ENCODE measurements around the gene IGF1R.

The IGF1R gene

DNA sequence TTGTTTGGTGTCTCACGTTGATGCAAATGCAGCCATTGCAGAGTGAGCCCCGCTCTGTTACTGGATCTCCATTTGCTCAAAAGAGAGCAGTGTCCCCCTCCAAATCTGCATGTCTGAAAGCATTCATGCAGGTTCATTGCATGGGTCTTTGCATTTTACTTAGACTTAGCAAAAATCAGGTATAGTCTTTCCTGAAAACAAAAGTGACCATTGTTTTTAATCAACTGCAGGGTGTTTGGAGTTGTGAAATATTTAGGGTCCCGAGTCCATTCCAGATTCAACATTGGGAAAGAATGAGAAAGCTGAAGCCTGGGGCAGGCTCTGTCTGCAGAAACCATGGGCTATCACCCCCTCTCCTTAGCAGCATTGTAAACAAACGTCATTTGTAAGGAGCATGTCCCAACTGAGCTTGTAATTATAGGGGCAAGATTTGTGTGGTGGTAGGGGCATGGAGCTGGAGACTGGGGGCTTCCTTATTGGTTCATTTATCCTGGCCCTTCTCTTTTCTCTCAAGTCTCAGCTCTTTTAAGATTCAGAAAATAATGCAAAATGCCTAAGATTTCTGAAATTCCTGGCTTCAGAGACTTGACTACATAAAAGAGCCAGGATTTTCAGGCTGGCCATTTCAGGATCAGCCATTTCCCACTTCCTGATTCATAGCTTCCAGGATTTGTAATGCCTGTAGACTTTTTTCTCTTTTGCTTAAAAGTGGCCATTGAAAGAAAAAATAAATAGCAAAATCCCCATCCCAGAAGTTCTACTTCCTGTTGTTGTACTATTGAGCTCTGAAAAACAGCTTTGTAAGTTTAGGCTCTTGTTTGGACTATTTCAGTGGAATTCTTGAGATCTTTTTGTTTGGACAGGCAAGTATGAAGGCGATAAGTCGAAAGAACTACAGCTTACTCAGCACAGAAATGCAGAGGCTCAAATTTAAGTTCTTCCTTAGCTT, 23.0 kb downstream of the IGF1R start:
- no peak for DNase-seq (ENCODE audit: low read depth in 2 of 2)

DNA sequence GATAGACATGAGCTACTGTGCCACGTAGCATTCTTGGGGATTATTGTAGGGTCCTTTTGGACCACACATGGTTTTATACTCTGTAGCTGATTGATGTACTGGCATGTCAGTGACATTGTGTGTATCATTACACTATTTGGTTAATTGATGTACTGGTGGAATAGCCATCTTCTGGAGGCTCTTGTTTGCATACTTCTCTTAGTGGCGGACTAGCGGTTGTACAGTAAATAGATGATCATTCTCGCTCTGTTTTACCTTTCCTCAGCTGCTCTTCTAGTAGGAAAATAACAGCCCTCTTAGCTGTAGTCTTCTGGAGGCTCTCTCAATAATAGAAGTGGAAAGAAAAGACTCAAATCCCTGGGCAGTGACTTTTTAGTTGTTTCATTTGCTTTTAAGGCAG, 24.8 kb downstream of the IGF1R start:
- no peak for DNase-seq (ENCODE audit: low read depth in 2 of 2)

DNA sequence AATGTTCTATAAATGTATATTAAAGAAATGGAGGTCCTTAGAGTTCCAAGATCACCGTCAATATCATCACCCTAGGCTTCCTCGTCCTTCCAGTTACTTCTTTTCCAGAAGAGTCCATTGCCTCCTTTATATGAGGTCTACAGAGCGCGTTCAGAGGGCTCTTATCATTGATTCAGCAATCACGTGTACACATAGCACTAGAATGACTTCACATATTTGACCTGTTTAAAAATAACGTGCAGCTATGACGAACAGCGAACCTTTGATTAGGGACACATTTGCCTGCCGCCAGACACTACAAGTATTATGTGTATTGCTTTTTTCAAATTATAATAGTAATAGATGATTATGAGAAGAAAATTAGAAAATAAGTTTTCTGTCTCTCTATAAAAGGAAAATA, 26.0 kb downstream of the IGF1R start:
- no peak for DNase-seq (ENCODE audit: low read depth in 2 of 2)

DNA sequence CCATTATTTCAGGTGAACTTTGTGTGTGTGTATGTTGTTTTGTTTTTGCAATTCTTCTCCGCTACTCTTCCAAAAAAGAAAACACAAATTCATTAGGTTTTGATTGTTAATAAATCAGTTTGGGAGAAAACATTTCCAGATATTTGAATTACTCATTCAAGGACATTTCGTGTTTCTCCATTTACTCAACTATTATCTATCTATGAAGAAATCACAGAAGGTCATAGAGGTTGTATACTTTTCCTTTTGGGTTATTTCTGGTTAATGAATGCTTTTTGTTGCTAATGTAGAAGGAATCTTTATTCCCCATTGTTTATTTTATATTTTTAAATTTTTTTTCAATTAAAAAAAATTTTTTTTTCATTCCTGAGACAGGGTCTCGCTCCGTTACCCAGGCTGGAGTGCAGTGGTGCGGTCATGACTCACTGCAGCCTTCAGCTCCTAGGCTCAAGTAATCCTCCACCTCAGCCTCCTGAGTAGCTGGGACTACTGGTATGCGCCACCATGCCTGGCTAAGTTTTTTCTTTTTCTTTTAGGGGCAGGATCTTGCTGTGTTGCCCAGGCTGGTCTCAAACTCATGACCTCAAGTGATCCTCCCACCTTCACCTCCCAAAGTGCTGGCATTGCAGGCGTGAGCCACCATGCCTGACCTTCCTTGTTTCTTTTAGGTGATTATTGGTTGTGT, 28.4 kb downstream of the IGF1R start:
- DNase-seq (ENCODE audit: low read depth in 2 of 2), result no peak

DNA sequence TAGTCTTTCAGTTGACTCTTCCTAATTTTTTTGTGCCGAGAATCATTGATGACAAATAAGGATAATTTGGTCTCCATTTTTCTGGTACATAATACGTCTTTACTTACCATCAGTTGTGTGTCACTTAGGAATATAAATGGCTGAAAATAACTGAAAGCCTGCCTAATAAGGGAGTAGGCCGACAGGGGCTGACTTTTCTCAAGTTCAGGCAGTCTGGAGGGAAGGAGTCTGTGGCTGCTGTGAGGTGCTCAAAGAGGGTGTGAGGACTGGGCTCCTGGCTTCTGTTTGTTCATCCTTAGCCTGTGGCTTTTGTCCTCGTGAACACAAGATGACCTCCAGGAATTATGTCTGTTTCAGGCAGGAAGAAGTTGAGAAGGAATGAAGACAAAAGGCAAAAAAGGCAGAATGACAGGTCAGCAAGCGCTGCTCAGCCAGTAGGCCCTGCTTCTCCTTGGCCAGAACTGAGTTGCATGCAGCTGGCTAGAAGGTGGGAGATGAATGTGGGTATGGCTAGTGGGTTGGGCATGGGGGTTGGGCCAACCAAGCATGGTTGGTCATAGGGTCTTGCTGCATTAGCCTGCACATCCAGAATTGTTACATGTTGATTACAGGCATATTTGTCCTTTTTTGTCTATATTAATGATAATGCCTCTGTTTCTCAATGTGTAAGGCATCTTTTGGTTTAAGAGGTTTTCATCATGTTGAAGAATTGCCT, 29.2 kb downstream of the IGF1R start:
- no peak for DNase-seq (ENCODE audit: low read depth in 2 of 2)

DNA sequence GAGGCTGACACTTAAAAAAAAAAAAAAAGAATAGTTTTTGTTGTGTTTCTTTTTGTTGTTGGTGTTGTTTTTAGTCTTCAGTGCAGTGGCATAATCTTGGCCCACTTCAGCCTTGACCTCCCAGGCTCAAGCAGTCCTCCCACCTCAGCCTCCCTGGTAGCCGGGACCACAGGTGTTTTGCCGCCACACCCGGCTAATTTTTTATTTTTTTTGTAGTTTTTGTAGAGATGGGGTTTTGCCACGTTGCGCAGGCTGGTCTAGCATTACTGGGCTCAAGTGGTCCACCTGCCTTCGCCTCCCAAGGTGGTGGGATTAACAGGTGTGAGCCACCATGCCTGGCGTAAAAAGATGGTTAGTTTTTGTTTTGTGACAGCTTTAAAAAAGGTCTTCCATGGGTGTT, 30.1 kb downstream of the IGF1R start:
- no peak for DNase-seq (ENCODE audit: low read depth in 2 of 2)

DNA sequence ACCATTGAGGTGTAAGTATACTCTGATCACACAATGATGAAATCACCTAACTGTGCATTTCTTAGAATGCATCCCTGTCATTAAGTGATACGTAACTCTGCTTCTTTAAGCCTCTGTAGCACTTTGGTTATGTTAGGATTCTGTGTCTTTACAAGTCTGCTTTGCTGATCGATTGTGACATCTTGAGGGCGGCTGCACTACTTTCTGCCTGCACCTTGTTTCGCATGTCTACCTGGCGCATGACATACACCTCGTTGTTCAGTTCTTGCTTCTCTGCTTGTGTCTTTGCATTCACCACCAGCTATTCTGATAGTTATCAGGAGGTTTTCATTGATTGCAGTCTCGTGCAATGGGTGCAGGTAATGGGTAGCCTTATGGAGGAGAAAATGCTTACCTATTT, 32.7 kb downstream of the IGF1R start:
- DNase-seq (ENCODE audit: low read depth in 2 of 2), result no peak

DNA sequence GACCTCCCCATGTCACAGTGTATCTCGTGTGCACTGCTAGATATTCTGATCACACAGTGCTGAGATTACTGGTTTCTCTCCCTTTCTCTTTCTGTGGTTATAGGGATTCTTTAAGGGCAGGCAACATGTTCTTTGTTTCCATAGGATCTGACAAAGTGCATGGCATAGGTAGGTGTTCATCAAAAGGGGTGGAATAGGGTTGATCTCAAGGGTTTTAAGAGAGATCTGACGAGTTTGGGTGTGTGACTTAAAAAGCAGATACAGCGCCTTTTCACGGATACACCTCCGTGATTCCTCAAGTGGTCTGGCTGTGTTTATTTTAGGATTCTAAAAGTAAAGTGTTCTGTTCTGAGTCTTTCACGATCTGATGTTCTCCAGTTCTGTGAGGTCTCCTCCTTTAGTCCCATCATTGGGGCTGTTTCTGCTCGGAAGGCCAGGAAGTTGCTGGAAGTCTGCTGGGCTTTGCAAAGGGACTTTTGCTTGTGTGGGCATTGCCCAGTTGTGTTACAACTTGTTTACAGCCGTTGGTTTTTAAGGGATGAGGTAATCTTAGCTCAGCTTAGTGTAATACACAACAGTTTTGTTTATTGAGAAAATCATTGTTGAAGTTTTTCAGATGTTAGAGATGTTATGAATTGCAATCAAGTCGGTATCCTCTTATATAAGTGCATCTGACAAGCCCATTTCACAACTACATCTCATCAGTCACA, 34.8 kb downstream of the IGF1R start:
- DNase-seq (ENCODE audit: low read depth in 2 of 2), result no peak

DNA sequence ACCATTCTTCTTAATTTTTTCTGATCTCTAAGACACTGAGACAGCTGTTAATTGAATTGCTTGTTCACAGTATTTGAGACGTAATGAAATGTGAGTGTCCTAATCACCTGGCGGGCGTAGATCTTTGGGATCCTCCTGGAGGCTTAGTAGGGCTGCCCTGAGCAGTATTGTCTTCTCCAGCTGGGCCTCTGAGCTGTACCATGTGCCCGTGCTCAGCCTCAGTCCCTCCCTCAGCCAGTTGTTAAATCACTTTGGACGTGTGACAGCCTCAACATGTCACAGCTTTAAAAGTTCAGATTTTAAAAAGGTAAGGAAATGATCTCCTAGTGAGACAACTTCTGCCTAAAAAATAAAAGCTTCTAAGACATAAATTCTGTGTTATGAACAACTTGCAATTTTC, 35.5 kb downstream of the IGF1R start:
- DNase-seq (ENCODE audit: low read depth in 2 of 2), result no peak

DNA sequence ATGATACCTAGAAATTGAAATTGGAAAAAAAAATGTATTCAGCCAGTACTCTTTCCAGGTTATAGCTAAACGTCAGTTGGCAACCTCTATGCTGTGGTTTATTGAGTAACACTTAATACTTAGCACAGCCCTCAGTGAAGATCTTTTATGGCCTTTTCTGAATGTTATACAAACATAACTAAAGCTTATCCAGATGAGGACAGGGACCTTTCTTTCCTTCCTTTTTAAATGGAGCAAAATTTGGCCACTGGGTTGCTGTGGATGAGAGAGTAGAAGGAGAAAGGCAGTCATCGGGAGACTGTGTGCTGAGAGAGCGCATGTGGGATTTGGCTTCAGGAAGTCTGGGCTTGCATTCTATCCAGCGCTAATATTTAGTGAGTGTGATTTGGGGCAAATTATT, 36.1 kb downstream of the IGF1R start:
- DNase-seq (ENCODE audit: low read depth in 2 of 2), result peak; percentile 37 to 48

DNA sequence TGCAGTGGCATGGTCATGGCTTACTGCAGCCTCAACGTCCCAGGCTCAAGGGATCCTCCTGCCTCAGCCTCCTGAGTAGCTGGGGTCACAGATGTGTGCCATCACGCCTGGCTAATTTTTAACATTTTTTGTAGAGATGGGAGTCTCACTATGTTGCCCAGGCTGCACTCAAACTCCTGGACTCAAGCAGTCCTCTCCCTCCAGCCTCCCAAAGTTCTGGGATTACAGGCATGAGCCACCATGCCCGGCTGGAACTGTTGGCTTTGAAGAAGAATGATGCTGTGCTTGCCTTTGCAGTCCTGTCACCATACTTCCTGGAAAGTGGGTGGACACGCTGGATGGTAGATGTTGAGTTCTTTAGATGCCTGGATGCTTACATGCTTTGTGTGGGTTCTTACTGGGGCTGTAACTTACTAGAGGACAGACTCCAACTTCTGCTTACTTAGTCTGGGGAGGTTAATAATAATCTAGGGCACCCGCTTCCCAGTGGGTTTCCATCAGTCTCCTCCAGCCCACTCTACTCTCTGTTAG, 36.7 kb downstream of the IGF1R start:
- no peak for DNase-seq (ENCODE audit: low read depth in 2 of 2)

DNA sequence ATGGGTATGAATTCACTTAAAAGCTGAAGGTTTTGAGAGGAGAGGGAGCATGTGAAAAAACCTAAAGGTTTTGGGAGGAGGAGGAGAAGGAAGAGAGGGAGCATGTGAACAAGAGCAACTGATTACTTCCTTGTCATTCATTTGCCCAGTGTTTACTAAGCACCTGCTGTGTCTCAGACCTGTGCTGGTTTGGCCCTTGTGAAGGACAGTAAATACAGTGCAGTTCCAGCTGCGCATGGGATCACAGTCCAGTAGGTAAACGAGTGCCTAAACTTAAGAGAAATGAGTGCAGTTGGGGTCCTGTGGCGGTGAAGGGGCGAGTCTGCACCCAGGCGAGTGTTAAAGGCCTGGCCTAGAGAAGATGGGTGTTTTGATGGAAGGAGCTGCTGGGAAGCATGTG, 38.6 kb downstream of the IGF1R start:
- no peak for DNase-seq (ENCODE audit: low read depth in 2 of 2)

DNA sequence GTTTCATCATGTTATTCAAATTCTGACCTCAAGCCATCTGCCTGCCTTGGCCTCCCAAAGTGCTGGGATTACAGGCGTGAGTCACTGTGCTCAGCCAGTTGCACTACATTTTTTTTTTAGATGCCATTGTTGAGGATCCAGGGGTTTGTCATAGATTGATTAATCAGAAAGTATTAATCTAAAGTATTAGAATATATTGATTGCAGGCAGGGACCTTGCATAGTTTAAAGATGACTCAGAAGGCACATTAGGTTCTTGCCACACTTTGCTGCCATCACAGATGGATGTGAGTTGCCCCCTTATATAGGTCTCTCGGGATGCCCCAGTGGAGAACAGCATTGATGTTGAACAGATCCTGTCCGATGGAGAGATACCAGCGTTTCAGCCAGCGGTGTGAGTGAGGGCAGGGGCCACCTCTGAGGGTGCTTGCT, 41.1 kb downstream of the IGF1R start:
- peak in 1 of 2 experiments; percentile 13 for DNase-seq (ENCODE audit: low read depth in 2 of 2)

DNA sequence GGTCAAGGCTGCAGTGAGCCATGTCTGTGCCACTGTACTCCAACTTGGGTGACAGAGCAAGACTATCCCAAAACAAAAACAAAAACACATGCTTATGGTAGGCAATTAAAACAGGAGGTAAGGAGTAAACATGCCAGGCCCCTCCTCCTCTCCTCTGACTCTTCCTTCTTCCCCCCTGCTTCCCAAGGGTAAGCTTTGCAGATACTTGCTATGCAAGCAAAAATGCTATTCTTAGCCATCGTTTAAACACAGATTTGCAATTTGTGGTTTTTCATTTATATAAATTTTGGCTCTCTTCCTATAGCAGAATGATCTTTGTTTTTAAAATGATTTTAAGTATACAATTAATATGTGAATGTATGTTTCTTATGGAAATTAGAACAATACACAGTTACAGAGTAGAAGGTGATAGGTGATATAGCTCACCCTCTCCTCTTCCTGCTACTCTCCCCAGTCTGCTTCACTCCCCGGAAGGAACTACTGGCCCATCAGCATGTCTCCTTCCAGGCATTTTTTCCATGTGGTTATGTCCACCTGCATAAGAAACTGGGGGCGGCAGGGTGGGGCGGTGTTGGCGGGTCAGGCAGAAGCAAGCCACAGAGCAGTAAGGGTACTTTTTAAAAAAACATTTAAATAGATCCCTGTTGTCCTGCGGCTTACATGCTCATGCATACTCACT, 42.1 kb downstream of the IGF1R start:
- no peak for DNase-seq (ENCODE audit: low read depth in 2 of 2)

DNA sequence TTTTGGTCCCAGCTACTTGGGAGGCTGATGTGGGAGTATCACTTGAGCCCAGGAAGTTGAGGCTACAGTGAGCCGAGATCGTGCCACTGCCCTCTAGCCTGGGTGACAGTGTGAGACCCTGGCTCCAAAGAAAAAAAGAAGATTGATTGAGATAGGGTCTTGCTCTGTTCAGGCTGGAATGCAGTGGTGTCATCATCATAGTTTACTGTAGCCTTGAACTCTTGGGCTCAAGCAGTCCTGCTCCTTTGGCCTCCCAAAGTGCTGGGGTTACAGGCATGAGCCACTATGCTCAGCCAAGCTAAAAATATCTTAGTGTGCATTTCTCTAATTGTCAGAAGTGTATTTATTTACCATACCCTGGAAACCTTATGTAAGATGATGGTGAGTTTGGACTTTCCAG, 43.9 kb downstream of the IGF1R start:
- DNase-seq (ENCODE audit: low read depth in 2 of 2), result no peak

DNA sequence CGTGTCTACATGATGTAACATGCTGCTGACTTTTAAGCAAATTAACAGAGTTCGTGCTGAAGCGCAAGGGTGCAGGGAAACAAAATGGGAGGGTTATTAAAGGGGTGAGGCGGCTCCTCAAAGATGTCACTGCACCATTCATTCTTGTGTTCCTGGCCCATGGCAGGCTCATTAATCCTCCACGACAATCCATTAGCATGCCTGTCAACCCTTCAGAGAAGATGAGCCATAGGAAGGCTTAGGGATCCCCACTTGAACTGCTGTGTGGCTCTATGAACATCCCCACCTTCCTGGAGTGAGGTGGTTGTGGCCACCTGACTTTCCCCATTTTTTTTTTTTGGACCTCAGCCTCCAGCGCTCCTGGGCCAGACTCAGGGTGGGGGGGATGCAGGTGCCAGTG, 45.8 kb downstream of the IGF1R start:
- no peak for DNase-seq (ENCODE audit: low read depth in 2 of 2)

DNA sequence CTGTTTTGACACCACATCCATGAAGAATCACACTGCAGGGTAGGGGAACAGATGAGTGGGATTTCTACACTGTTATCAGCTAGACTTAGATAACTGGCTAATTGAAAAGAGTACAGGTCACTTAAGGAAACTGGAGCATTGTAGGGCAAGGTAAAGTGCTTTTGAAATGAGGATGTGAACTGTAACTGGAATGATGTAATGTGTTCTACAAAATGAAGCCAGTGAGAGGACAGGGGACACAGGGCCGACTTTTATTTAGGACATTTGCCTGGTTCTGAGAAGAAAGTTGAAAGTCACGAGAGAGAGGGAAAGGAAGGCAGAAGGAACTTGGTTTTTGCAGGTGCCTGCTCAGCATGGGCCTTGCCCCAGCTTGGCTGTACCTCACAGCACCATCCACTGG, 50.5 kb downstream of the IGF1R start:
- no peak for DNase-seq (ENCODE audit: low read depth in 2 of 2)

DNA sequence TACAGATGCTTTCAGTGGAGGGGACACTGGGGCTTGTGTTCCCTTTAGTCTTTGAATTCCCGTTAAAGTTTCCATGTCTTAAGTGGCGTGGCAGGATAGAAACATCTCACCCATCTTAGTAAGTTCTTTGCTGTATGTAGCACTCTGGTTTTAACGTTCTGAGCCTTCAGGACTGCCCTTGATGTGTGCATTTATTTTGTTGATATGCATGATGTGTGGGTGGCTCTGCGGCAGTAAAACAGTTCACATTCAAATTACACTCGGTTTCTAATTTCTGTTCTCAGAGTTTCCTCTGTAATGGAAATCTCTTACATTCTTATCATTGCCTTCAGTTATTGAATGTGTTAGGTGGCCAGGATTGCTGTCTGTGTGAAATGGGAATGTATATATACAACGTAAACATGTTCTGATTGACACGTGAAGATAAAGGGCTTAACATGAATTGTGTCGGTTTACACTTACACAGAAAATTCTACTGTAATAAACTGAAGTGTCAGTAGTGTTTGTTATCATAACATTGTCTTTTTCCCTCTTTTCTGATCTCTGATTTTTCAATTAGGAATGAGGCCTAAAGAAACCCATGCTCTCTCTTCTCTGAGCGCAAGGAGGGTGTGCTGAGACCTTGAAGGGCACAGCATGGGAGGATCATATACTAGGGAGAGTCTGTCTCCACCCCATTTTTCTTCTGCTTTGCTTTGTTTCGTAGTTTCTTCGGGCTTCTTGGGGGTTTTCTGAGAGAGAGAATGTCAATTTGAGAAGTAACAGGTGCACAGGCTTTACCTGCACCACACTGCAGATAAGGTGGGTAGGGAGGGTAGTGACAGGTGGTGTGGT, 51.5 kb downstream of the IGF1R start:
- no peak for DNase-seq (ENCODE audit: low read depth in 2 of 2)

DNA sequence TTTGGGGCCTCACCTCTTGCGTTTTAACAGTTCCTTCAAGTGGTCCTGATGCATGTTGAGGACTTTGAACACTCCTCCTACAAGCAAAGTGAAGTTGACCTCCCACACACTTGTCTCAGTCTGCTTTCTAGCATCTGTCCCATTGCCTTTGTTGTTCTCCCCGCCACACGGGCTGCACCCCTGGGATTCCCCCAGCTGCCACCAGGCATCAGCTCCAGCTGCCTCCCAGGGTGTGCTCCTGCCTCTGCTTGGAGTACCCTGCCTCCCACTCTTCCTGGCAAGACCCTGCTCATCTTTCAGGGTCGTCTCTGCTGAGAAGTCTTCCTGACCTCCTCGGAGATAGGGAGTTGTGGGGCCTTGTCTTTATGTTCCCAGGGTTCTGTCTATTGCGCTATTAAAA, 52.2 kb downstream of the IGF1R start:
- DNase-seq (ENCODE audit: low read depth in 2 of 2), result no peak

DNA sequence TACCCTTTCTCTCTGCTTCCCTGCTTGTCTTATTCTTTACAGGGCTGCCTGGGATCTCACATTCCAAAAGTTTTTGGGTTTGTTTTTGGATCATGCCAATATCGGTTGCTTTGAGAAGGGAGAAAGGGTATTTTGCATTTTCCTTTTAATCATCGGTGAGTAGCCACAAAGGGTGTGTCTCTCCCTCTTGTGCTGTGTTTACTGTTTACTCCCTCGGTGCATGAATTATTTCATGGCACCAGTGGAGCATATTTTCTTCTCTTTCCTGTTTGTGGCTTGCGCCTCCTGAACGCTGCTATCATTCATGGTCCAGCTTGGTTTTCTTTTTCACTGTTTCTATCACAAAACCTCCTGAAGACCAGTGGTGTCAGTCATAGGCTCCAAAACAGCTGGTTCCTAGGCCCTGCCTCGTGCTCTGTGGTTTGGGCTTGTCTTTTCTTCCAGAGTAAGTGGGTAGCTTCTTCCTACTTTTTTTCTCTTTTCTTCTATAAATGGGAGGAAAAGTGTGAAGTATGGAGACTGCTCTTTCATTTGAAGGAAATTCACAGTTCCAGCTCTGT, 54.9 kb downstream of the IGF1R start:
- no peak for DNase-seq (ENCODE audit: low read depth in 2 of 2)

All from fibroblast of skin of left biceps (primary cell).